Neutrophil (primary cell): ENCODE data around the gene TEAD1.

Experiments used
- H3K27ac ChIP-seq: fragments of 200-600 bp; sonication (generic); 2 replicates; pipeline ENCODE4 v1.5.1; 2016; ENCODE audit warnings: mild to moderate bottlenecking, moderate library complexity
- H3K27me3 ChIP-seq: fragments of 200-600 bp; sonication (generic); 2 replicates; pipeline ENCODE4 v1.6.0; 2016; ENCODE audit warnings: mild to moderate bottlenecking
- H3K36me3 ChIP-seq: fragments of 200-600 bp; sonication (generic); 2 replicates; pipeline ENCODE4 v1.5.1; 2017
- H3K4me1 ChIP-seq, 2 experiments: fragments of 200-600 bp in 1 of 2; sonication (generic) in 1 of 2; 1 replicate in 1 of 2; 2 replicates in 1 of 2; pipeline versions ENCODE4 v1.5.1 to v1.6.1; 2013 to 2016; ENCODE audit warnings: low read depth in 1 of 2, low read length in 1 of 2, mild to moderate bottlenecking in 1 of 2, moderate library complexity in 1 of 2; ENCODE audit not compliant: control insufficient read depth in 1 of 2, insufficient read depth in 1 of 2
- H3K4me3 ChIP-seq, 2 experiments: fragments of 200-600 bp in 1 of 2; sonication (generic) in 1 of 2; 1 replicate in 1 of 2; 2 replicates in 1 of 2; pipeline ENCODE4 v1.5.1; 2013 to 2016; ENCODE audit warnings: low read depth in 1 of 2, low read length in 1 of 2, mild to moderate bottlenecking in 1 of 2, moderate library complexity in 1 of 2
- H3K9me3 ChIP-seq: fragments of 200-600 bp; sonication (generic); 2 replicates; pipeline ENCODE4 v1.5.1; 2016
- CTCF ChIP-seq: fragments of 200-600 bp; sonication (generic); IDR thresholded peaks from 2 replicates; pipeline ENCODE4 v1.5.1; 2016; ENCODE audit warnings: antibody characterized with exemption

The TEAD1 gene

GRCh38 chr11:12963792-12964536, 289.7 kb downstream of the TEAD1 start:
- H3K4me1 ChIP-seq = no peaks in the 10 kb centered on the region
- no peaks in the 10 kb centered on the region for H3K27me3 ChIP-seq
- H3K36me3 ChIP-seq = no peaks in the 10 kb centered on the region
- no peaks in the 10 kb centered on the region for H3K9me3 ChIP-seq
- TF ChIP-seq CTCF = peak; percentile 43
- H3K27ac ChIP-seq = no peak overlapping the region
- no peak overlapping the region for H3K4me3 ChIP-seq

GRCh38 chr11:12964650-12965049, 290.4 kb downstream of the TEAD1 start:
- Histone ChIP-seq H3K4me3 (no peak overlapping the region), H3K4me1 (no peaks in the 10 kb centered on the region), H3K36me3 (no peaks in the 10 kb centered on the region), H3K9me3 (no peaks in the 10 kb centered on the region), H3K27ac (no peak overlapping the region), H3K27me3 (no peaks in the 10 kb centered on the region)
- no peak for TF ChIP-seq CTCF

- Histone ChIP-seq H3K4me1 (no peaks in the 10 kb centered on the region), H3K27ac (no peak overlapping the region), H3K4me3 (no peak overlapping the region), H3K36me3 (no peaks in the 10 kb centered on the region), H3K9me3 (no peaks in the 10 kb centered on the region), H3K27me3 (no peaks in the 10 kb centered on the region)
- no peak for TF ChIP-seq CTCF
Observed at GRCh38 chr11:12966002-12966401, 291.8 kb downstream of the TEAD1 start.

GRCh38 chr11:12968101-12968500, 293.9 kb downstream of the TEAD1 start:
- no peaks in the 10 kb centered on the region for H3K4me1 ChIP-seq
- no peaks in the 10 kb centered on the region for H3K36me3 ChIP-seq
- H3K27ac ChIP-seq = no peak overlapping the region
- no peaks in the 10 kb centered on the region for H3K27me3 ChIP-seq
- H3K4me3 ChIP-seq = no peak overlapping the region
- no peak for TF ChIP-seq CTCF
- H3K9me3 ChIP-seq = no peaks in the 10 kb centered on the region

- Histone ChIP-seq H3K4me1 (no peaks in the 10 kb centered on the region), H3K4me3 (no peak overlapping the region), H3K27me3 (no peaks in the 10 kb centered on the region), H3K36me3 (no peaks in the 10 kb centered on the region), H3K27ac (no peak overlapping the region), H3K9me3 (no peaks in the 10 kb centered on the region)
- no peak for TF ChIP-seq CTCF
Observed at GRCh38 chr11:12968826-12969225, 294.6 kb downstream of the TEAD1 start.
